HUES6 (cell line): ENCODE measurements around the gene C2orf92.

Experiments
- H3K27ac ChIP-seq: 2 replicates; pipeline ENCODE4 v1.7.0; 2013; ENCODE audit warnings: low read depth, mild to moderate bottlenecking, low read length, inconsistent platforms
- H3K27me3 ChIP-seq: 2 replicates; pipeline ENCODE4 v1.6.1; 2013; ENCODE audit warnings: low read length; ENCODE audit not compliant: control insufficient read depth, insufficient read depth
- H3K36me3 ChIP-seq: 2 replicates; pipeline ENCODE4 v1.6.1; 2013; ENCODE audit warnings: low read length; ENCODE audit not compliant: control insufficient read depth, insufficient read depth
- H3K4me1 ChIP-seq: 2 replicates; pipeline ENCODE4 v1.6.1; 2013; ENCODE audit warnings: low read length; ENCODE audit not compliant: control insufficient read depth, insufficient read depth
- H3K4me3 ChIP-seq: 2 replicates; pipeline ENCODE4 v1.5.1; 2013; ENCODE audit warnings: low read depth, low read length
- H3K9ac ChIP-seq: one replicate; pipeline ENCODE4 v1.6.1; 2013; ENCODE audit warnings: mild to moderate bottlenecking, low read length
- H3K9me3 ChIP-seq: 2 replicates; pipeline ENCODE4 v1.6.1; 2013; ENCODE audit warnings: low read depth, low read length; ENCODE audit not compliant: control insufficient read depth, insufficient read depth

Gene C2orf92

GRCh38 chr2:97653473-97653872, 16.0 kb upstream of the C2orf92 start:
- Histone ChIP-seq H3K9ac (no peak overlapping the region), H3K4me3 (no peak overlapping the region), H3K36me3 (peaks cover 75% of the 10 kb centered on the region), H3K27me3 (no peaks in the 10 kb centered on the region), H3K9me3 (peaks cover 4% of the 10 kb centered on the region; the same call in 1 of the 2 replicates), H3K4me1 (no peaks in the 10 kb centered on the region), H3K27ac (no peak overlapping the region)

- no peaks in the 10 kb centered on the region for H3K27me3 ChIP-seq
- H3K36me3 ChIP-seq, result peaks cover 75% of the 10 kb centered on the region
- no peaks in the 10 kb centered on the region for H3K4me1 ChIP-seq
Measured at GRCh38 chr2:97653874-97654273, 15.6 kb upstream of the C2orf92 start.

GRCh38 chr2:97654309-97654708, 15.2 kb upstream of the C2orf92 start:
- Histone ChIP-seq H3K9me3 (peaks cover 4% of the 10 kb centered on the region; the same call in 1 of the 2 replicates), H3K4me1 (no peaks in the 10 kb centered on the region), H3K27me3 (no peaks in the 10 kb centered on the region), H3K27ac (no peak overlapping the region), H3K36me3 (peaks cover 75% of the 10 kb centered on the region), H3K9ac (no peak overlapping the region), H3K4me3 (no peak overlapping the region)

More at GRCh38 chr2:97653874-97654273, 15.6 kb upstream of the C2orf92 start:
- no peak overlapping the region for H3K4me3 ChIP-seq
- no peak overlapping the region for H3K9ac ChIP-seq
- H3K27ac ChIP-seq, result no peak overlapping the region
- peaks cover 4% of the 10 kb centered on the region; the same call in 1 of the 2 replicates for H3K9me3 ChIP-seq

- H3K36me3 ChIP-seq, result peaks cover 75% of the 10 kb centered on the region
- no peaks in the 10 kb centered on the region for H3K4me1 ChIP-seq
- H3K9ac ChIP-seq, result no peak overlapping the region
- H3K4me3 ChIP-seq, result no peak overlapping the region
- no peak overlapping the region for H3K27ac ChIP-seq
- peaks cover 4% of the 10 kb centered on the region; the same call in 1 of the 2 replicates for H3K9me3 ChIP-seq
- H3K27me3 ChIP-seq, result no peaks in the 10 kb centered on the region
Measured at GRCh38 chr2:97654791-97655190, 14.7 kb upstream of the C2orf92 start.

GRCh38 chr2:97656129-97656755, 13.3 kb upstream of the C2orf92 start:
- H3K9ac ChIP-seq, result no peak overlapping the region
- peaks cover 4% of the 10 kb centered on the region; the same call in 1 of the 2 replicates for H3K9me3 ChIP-seq
- H3K4me3 ChIP-seq, result no peak overlapping the region
- H3K27me3 ChIP-seq, result no peaks in the 10 kb centered on the region
- peaks cover 74% of the 10 kb centered on the region for H3K36me3 ChIP-seq
- no peak overlapping the region for H3K27ac ChIP-seq
- no peaks in the 10 kb centered on the region for H3K4me1 ChIP-seq

- Histone ChIP-seq H3K4me3 (no peak overlapping the region), H3K36me3 (peaks cover 74% of the 10 kb centered on the region)
Measured at GRCh38 chr2:97656905-97657587, 12.5 kb upstream of the C2orf92 start.

GRCh38 chr2:97657986-97658690, 11.4 kb upstream of the C2orf92 start:
- H3K36me3 ChIP-seq, result peaks cover 72% of the 10 kb centered on the region
- peaks cover 4% of the 10 kb centered on the region; the same call in 1 of the 2 replicates for H3K9me3 ChIP-seq
- peaks cover 18% of the 10 kb centered on the region for H3K4me1 ChIP-seq
- no peaks in the 10 kb centered on the region for H3K27me3 ChIP-seq
- H3K4me3 ChIP-seq, result no peak overlapping the region
- no peak overlapping the region for H3K9ac ChIP-seq
- H3K27ac ChIP-seq, result no peak overlapping the region

More at GRCh38 chr2:97656905-97657587, 12.5 kb upstream of the C2orf92 start:
- Histone ChIP-seq H3K27ac (no peak overlapping the region), H3K27me3 (no peaks in the 10 kb centered on the region), H3K9ac (no peak overlapping the region), H3K4me1 (peaks cover 7% of the 10 kb centered on the region), H3K9me3 (peaks cover 4% of the 10 kb centered on the region; the same call in 1 of the 2 replicates)

GRCh38 chr2:97658691-97659157, 10.8 kb upstream of the C2orf92 start:
- Histone ChIP-seq H3K9me3 (peaks cover 2% of the 10 kb centered on the region; the same call in 1 of the 2 replicates), H3K36me3 (peaks cover 67% of the 10 kb centered on the region), H3K27ac (no peak overlapping the region), H3K9ac (no peak overlapping the region), H3K4me1 (peaks cover 18% of the 10 kb centered on the region), H3K27me3 (no peaks in the 10 kb centered on the region), H3K4me3 (no peak overlapping the region)

- no peak overlapping the region for H3K9ac ChIP-seq
- H3K27ac ChIP-seq, result no peak overlapping the region
- H3K36me3 ChIP-seq, result peaks cover 59% of the 10 kb centered on the region
- no peaks in the 10 kb centered on the region for H3K9me3 ChIP-seq
- no peak overlapping the region for H3K4me3 ChIP-seq
- H3K27me3 ChIP-seq, result no peaks in the 10 kb centered on the region
- H3K4me1 ChIP-seq, result peaks cover 18% of the 10 kb centered on the region
Measured at GRCh38 chr2:97659256-97660043, 10.1 kb upstream of the C2orf92 start.

- Histone ChIP-seq H3K9me3 (no peaks in the 10 kb centered on the region), H3K27ac (no peak overlapping the region), H3K4me1 (peaks cover 22% of the 10 kb centered on the region), H3K27me3 (no peaks in the 10 kb centered on the region), H3K36me3 (peaks cover 53% of the 10 kb centered on the region), H3K9ac (no peak overlapping the region), H3K4me3 (no peak overlapping the region)
Measured at GRCh38 chr2:97660044-97660774, 9.3 kb upstream of the C2orf92 start.
